ENCODE measurements around the gene RCC1.
"Not testable (repeated sequence)": the region's sequence is repeated elsewhere in the genome, so short reads cannot be mapped to it uniquely, and the experiment has no call there.

Gene RCC1

DNA sequence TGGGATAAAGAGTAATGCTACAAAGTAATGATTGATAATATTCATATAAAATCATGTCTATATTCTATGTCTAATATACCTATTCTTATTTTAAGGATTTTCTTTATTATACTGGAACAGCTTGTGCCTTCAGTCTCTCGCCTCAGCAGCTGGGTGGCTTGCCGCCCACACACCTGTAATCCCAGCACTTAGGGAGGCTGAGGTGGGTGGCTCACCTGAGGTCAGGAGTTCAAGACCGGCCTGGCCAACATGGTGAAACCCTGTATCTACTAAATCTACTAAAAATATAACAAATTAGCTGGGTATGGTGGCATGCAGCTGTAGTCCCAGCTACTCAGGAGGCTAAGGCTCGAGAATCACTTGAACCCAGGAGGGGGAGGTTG, 39.4 kb downstream of the RCC1 start:
- no peak for DNase-seq (ENCODE audit: low spot score)

DNA sequence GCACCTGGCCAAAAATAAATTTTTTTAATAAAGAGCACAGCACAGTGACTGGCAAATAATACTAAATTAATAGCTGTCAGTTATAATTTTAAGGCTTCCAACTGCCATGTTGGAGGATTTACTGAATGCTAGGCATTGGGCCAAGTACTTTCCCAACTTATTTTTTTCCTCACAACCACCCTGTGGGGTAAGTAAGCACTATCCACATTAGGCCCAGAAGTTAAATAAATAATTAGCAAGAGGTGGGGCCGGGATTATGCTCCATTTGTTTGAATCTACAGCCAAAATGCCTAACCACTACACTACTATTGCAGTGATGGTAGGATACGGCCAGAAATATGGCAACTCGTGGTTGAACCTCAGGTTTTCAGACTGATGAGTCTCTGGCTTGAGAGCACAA, 42.5 kb downstream of the RCC1 start:
- DNase-seq (ENCODE audit: low spot score), result no peak

DNA sequence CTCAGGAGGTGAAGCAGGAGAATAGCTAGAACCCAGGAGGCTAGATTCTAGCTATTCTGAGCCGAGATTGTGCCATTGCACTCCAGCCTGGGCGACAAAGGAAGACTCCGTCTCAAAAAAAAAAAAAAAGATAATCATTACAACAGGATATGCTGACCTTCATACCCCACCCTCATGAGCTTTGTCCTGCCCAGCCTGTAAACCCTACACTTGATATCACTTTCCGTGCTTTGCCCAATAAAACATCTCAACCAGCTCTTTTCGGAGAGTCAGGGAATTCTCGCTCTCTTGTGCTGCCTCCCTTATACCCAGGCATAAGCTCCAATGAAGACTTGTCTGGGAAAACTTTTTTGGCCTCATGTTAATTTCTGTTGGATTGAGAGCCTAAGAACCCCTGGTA, 45.5 kb downstream of the RCC1 start:
- no peak for DNase-seq (ENCODE audit: low spot score)

DNA sequence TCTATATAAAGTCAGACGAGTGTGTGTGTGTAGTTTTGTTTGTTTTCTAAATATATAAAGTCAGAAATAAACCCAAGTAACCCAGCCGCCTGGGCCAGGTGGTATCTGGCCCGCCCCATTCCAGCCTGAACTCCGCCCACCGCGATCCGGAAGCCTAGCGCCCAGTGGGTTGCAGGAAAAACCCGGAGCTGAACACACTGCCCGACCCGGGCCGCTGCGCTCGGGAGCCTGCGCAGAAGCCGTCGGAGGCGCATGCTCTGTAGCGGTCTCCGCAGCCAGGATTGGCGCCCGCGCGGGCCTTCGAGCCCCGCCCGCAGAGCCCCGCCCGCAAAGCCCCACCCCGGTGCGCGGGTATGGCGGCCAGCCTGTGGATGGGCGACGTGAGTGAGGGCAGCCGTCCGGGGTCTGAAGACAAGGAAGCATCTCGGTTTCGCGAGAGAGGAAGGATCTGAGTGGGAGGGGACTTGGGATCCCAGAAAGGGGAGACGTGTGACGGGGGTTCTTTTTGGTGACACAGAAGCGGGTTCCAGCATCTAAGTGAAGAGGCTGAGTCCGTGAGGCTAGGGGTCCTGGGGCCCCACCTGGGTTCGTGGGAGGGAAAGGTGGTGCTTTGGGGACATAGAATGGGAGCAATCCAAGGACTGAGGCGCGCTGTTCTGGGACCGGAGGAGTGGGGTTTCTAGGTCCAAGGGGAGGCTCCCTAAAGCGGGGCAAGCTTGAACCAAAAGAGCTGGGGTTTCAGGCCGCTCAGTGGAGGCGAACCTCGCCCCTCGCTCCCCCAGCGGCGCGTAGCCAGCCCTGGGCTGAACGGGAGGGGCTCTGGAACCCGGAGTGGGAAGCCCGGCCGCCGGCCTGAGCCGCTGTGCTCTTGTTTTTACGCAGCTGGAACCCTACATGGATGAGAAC, 47.2 kb downstream of the RCC1 start, which contains the start of gene TRNAU1AP:
TRNAU1AP (plus strand) TSS at position 328 of the 906 bp plus-strand sequence; CDS start at position 354, 26 bp downstream.
- DNase-seq (ENCODE audit: low spot score), result peak; percentile 98

DNA sequence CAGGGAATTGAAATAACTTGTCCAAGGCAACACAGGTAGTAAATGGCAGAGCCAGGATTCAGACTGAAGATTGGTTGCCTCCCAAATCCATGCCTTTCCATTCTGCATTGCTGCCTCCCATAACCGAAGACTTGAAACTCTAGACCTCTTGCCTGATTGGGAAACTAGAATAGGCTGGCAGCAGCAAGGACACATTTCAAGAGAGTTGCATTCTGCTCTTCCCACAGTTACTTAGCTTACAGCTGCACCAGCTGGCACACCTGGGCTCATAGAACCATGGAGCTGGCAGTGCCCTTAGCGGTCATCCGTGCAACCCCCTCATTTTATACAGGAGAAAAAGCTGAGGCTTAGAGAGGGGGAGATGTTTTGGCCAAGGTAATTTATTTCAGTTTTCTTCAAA, 55.0 kb downstream of the RCC1 start:
- no peak for DNase-seq (ENCODE audit: low spot score)

DNA sequence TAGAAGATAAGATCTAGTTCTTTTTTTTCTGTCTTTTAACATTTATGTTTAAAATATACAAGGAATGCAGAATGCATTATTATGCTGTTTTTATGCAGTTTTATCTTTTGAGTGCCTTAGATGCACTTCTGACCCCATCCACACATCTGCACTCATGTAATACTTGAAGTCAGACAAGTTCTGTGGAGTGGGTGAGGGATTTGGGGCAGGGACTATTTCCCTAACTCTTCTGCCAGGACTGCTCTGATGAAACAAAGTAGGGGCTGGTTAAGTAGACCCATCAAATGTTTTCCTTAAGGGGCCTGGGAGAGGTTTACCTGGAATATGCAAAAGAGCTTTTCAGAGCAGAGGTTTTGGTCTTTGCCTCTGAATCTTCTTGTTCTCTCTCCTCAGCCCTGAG, 58.5 kb downstream of the RCC1 start:
- DNase-seq (ENCODE audit: low spot score), result no peak

DNA sequence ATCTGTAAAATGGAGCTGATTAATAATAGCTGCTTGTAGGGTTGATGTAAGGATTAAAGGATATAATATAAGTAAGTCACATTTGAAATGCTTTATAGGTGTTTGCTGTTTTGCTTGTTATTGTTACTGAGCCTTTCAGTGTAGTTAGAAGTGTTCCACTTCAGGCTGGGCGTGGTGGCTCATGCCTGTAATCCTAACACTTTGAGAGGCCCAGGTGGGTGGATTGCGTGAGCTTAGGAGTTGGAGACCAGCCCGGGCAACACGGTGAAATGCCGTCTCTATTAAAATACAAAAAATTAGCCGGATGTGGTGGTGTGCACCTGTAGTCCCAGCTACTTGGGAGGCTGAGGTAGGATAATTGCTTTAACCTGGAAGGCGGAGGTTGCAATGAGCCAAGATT, 59.2 kb downstream of the RCC1 start:
- no peak for DNase-seq (ENCODE audit: low spot score)

DNA sequence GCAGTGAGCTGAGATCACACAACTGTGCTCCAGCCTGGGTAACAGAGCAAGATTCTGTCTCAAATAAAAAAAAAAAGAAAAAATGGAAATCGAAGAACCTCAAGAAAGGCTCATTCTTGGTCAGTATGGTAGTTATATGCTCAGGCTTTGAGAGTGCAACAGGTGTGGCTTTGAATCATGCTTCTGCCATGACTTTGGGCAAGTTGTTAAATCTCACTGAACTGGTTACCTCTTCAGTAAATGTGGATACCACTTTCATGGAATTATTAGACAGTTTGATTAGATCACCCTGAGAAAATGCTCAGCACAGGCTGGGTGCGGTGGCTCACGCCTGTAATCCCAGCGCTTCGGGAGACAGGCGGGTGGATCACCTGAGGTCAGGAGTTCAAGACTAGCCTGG, 59.9 kb downstream of the RCC1 start:
- DNase-seq (ENCODE audit: low spot score), result no peak

DNA sequence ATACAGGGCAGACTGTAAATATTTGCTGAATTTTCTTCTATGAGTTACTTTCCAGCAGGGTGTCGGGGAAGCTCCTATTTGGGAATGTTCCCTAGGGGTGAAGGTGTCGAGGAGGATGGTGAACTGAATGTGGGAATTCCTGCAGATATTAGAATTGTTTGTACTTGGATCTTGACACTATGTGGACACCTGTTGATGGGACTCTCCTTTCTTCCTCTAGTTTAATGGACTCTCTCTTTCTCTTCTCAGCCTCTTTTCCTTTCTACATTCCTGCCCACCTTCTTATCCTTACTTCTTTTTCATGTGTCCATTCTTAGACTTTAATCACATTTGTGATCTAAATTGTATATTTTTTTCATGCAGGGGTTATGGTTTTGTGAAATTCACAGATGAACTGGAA, 61.1 kb downstream of the RCC1 start:
- DNase-seq (ENCODE audit: low spot score), result no peak

DNA sequence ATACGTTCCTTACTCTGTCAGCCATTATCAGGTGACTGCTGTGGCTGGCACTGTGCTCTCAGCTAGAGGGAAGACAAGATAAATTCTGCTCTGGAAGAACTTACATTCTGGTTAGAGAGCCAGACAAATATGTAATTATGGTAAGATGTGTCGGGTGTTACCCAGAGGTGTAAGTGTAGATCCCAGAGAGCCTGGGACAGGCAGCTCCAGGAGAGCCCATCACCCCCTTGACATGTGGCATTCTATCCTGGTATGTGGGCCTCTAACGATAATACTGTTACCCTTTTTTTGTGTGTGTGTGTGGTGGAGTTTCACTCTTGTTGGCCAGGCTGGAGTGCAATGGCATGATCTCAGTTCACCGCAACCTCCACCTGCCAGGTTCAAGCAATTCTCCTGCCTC, 66.1 kb downstream of the RCC1 start:
- no peak for DNase-seq (ENCODE audit: low spot score)

DNA sequence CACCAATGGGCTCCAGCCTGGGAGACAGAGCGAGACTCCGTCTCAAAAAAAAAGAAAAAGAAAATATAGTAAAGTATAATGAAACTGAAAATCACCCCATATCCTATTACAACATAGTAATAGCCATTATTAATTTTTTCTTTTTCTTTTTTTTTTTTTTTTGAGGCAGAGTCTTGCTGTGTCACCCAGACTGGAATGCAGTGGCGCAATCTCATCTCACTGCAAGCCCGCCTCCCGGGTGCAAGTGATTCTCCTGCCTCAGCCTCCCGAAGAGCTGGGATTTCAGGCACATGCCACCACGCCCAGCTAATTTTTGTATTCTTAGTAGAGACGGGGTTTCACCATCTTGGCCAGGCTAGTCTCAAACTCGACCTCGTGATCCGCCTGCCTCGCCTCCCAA, 67.0 kb downstream of the RCC1 start:
- DNase-seq (ENCODE audit: low spot score), result not testable (repeated sequence)

DNA sequence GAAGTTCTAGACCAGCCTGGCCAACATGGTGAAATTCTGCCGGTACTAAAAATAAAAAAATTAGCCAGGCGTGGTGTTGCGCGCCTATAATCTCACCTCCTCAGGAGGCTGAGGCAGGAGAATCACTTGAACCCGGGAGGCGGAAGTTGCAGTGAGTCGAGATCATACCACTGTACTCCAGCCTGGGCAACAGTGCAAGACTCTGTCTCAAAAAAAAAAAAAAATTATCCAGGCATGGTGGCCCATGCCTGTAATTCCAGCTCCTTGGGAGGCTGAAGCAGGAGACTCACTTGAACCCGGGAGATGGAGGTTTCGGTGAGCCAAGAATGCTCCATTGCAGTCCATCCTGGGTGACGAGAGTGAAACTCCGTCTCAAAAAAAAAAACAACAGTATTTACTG, 67.7 kb downstream of the RCC1 start:
- no peak for DNase-seq (ENCODE audit: low spot score)

DNA sequence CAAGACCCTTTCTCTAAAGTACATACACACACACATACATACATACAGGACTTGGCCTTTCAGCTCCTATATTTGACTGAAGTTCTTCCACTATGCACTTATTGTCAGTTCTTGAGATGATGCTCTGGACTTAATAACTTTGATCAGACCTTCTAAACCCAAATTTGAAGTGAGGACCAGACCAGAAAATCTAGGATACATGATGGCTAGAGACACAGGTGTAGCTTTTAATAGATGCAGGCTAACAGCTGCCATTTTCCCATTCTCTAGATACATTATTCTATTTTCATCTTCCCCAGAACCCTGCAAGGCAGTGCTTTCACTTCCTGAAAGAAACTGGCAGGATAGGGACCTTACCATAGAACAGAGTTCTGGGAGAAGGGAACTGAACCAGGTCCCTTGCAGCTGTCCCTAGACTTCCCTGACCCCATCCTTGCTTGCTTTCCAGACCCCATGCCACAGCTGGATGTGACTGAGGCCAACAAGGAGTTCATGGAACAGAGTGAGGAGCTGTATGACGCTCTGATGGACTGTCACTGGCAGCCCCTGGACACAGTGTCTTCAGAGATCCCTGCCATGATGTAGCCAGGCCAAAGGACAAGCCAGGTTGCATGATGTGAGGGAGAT, 71.3 kb downstream of the RCC1 start:
- no peak for DNase-seq (ENCODE audit: low spot score)

DNA sequence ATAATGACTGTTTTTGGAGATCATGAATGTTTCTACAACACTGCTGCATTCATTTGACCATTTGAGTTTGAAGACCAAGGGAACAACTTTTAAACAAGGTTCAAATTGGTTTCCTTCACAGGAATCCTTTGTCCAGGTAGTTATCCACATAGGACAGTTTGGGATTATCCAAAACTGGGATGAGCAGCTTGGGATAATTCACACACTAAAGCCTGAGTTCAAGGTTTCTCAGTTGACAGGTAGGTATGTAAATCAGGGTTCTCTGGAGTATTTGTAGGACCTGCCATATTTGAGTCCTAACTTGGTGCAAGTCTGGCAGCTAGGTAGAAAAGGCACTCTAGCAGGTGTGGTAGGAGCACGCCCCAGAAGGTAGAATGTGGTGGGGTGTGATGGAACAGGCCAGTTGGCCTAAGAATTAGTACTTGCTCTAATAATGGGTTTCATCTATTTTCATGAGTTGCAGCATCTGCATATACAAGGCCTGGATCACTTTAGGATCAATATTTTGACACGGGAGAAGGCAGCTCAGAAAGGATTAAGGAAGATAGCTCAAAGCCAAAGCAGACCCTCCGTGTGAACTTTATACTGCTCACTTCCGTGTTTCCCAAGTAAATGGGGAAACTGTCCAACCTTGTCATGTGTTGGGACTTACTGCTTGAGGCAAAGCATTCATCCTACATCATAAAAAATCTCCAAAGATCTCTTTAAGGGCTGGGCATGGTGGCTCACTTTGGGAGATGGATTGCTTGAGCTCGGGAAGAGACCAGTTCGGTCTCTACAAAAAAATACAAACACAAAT, 72.1 kb downstream of the RCC1 start:
- no peak for DNase-seq (ENCODE audit: low spot score)

DNA sequence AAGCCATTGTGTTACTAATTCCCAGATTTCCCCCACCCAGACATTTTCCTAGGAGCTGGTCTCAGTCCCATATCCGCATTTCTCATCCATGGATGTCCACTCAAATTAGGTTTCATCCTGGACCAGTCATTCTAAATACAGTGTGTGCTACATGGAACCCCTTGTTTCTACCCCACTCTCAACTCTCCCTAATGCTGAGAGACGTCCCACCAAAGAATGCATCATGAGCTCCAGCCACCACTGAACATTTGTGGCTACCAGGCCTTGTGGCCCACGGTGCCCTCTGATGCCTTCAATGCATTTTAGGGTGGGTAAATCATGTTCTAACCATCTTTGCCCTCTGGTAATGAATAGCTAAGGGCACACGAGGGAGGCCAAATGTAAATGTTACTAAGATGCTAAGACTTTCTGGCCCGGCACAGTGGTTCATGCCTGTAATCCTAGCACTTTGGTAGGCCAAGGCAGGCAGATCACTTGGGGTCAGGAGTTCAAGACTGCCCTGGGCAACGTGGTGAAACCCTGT, 72.9 kb downstream of the RCC1 start:
- DNase-seq (ENCODE audit: low spot score), result no peak

DNA sequence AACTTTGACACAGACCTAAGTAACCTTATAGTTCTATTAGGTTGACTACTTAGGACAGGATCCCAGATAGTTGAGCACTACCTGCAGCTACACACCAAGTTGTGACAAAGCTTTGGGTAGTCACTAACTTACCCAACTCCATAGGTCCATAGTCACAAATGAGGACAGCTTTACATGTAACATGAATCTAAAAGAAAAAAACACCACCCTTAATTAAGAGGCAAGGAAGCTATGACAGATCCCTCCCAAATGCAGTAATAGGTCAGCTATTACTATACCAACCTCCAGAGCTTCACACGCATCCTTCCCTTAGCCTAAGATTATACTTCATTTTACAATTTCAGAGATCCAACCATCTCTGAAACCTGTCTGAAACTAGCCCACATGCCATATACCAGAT, 73.6 kb downstream of the RCC1 start:
- DNase-seq (ENCODE audit: low spot score), result no peak

DNA sequence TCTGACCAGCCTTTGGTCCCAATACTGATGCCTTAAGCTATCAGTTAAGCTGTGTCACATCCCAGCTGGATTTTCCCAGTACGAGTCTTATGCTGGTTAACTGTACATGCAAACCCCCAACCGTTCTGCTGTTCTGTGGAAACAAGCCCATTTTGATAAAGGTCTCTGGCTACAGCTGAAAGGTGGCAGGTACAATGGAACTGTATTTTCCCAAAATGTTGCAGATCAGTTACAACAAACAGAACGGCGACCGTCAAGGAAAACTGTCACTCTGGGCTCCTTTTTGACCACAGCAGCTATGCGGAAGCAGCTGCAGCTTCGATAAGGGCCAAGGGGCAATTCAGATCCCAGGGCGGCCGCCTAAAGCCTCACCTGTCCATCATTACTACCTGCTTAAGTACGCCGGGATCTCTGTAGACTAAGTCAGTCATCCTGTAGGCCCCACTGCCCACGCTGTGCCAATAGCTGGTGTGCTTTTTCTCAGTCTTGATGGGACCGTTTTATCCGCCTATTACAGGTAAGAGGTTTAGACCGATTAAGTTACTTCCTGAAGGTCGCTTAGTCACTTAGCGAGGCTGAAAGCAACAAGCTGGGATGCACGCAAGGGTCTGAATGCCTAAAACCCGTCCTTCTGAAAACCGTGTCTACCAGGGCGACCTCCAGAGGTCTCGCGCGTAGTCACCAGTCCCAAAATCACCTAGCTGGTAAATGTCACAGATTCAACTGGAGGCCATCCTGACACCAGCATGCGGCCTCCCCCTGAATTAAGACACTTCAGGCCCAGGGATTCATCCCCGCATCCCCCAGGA, 75.1 kb downstream of the RCC1 start:
- DNase-seq (ENCODE audit: low spot score), result peak; percentile 65

DNA sequence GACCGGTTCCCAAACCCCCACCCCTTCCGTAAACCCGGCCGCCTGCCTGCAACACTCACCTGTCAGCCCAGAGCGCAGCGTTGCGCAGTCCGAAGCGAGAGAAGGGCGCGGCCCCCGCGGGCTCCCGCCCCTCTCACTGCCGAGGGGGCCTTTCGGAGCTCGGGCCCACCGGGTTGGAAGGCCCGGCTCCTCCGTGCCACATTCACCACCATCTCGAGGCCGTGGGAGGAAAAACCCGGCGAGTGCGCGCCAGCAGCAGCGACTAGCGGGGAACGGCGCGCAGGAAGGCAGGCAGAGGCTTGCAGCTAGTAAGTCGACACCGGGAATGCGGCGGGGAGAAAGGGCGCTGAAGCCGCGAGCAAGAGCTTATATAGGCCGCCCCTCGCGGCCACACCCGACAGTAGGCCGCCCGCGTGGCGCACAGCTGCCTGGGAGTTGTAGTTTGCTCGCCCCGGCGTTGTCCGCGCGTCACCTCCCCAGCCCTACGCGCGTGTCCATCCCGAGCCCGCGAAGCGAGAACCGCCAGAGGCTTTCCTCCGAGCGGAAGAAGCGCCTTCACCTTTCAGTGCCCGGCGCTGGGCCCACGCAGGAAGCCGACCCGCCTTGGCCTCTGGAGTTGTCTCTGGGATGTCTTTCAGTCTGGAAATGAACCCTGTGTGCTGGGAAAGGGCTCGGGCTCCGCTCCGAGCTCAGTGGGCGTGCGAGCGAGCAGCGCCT, 75.8 kb downstream of the RCC1 start:
- DNase-seq (ENCODE audit: low spot score), result peak; percentile 95

DNA sequence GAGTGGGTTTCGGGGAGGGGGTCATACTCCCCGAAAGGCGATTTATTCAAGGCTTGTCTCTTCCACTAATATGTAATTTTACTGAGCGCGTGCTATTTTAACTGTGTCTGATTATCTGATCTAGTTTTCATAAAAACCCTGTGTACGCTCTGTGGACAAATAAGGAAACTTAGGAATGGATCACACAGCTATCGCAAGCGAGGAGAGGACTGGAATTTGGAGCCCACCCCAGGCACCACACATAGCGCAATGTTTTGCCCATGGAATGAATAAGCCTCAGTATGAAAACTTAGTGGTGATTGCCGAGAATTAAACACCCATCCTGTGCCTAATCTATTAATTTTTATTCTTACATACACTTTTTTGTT, 76.4 kb downstream of the RCC1 start:
- peak; percentile 27 for DNase-seq (ENCODE audit: low spot score)

DNA sequence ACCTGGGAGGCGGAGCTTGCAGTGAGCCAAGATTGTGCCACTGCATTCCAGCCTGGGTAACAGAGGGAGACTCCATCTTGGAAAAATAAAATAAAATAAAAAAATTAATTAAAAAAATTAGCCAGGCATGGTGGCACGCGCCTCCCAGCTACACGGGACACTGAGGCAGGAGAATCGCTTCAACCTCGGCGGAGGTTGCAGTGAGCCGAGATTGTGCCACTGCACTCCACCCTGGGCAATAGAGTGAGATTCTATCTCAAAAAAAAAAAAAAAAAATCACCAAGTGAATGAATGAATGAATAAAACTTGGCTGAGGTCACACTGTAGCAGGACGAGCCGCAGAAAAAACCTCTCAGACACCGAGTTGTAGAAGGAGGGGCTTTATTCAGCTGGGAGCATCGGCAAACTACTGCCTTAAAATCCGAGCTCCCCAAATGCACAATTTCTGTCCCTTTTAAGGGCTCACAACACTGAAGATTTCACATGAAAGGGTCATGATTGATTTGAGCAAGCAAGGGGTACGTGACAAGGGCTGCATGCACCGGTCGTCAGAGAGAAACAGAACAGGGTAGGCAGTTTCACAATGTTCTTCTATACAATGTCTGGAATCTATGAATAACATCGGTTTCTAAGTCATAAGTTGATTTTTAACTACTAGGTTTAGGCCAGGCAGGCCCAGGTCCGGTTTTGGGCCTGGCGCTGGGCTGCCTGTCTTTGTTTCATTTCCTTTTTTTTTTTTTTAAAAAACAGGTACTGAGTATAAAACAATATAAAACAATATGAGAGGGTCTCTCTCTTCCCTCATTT, 80.9 kb downstream of the RCC1 start:
- DNase-seq (ENCODE audit: low spot score), result not testable (repeated sequence)
